Measurements from ENCODE around the gene ELOVL2. TPM values are rescaled to one million over a fixed set of nuclear protein-coding genes. Genes with fewer than 3 reads are reported as not detected.

ELOVL2 gene
- total RNA-seq, 1 donor from 2014 or later: 0.23 TPM

- no peak overlapping the region for H3K27ac ChIP-seq
- H3K4me1 ChIP-seq: no peaks in the 10 kb centered on the region
- H3K36me3 ChIP-seq: no peaks in the 10 kb centered on the region
- ATAC-seq: no peak
- TF ChIP-seq CTCF (IDR thresholded peaks at IDR 0.05): no peak
- intact Hi-C loops (cut with DNase I): no loop called here
- DNase-seq: no peak
- no peaks in the 10 kb centered on the region for H3K27me3 ChIP-seq
- no peaks in the 10 kb centered on the region for H3K9me3 ChIP-seq
- H3K4me3 ChIP-seq: no peak overlapping the region
Measured at GRCh38 chr6:10981409-10981808, 62.7 kb downstream of the ELOVL2 start.

- H3K4me1 ChIP-seq: no peaks in the 10 kb centered on the region
- H3K9me3 ChIP-seq: no peaks in the 10 kb centered on the region
- no peak for ATAC-seq
- no peak overlapping the region for H3K27ac ChIP-seq
- no peak for TF ChIP-seq CTCF (IDR thresholded peaks at IDR 0.05)
- H3K4me3 ChIP-seq: no peak overlapping the region
- no peaks in the 10 kb centered on the region for H3K27me3 ChIP-seq
- H3K36me3 ChIP-seq: no peaks in the 10 kb centered on the region
- intact Hi-C loops (cut with DNase I): no loop called here
- DNase-seq: no peak
Measured at GRCh38 chr6:10979603-10980002, 64.5 kb downstream of the ELOVL2 start.

- TF ChIP-seq CTCF (IDR thresholded peaks at IDR 0.05): no peak
- no peaks in the 10 kb centered on the region for H3K4me1 ChIP-seq
- intact Hi-C loops (cut with DNase I): no loop called here
- no peak overlapping the region for H3K27ac ChIP-seq
- H3K9me3 ChIP-seq: no peaks in the 10 kb centered on the region
- H3K36me3 ChIP-seq: no peaks in the 10 kb centered on the region
- H3K27me3 ChIP-seq: no peaks in the 10 kb centered on the region
- no peak for ATAC-seq
- DNase-seq: no peak
- H3K4me3 ChIP-seq: no peak overlapping the region
Measured at GRCh38 chr6:10977231-10977968, 66.7 kb downstream of the ELOVL2 start.

- intact Hi-C loops (cut with DNase I): no loop called here
- ATAC-seq (no peak), DNase-seq (no peak)
- no peaks in the 10 kb centered on the region for H3K9me3 ChIP-seq
- no peak overlapping the region for H3K27ac ChIP-seq
- H3K27me3 ChIP-seq: no peaks in the 10 kb centered on the region
- H3K4me1 ChIP-seq: no peaks in the 10 kb centered on the region
- no peaks in the 10 kb centered on the region for H3K36me3 ChIP-seq
- TF ChIP-seq CTCF (IDR thresholded peaks at IDR 0.05): no peak
- no peak overlapping the region for H3K4me3 ChIP-seq
Measured at GRCh38 chr6:10976571-10976970, 67.5 kb downstream of the ELOVL2 start.

- intact Hi-C loops (cut with DNase I): no loop called here
- H3K4me3 ChIP-seq: no peak overlapping the region
Measured at GRCh38 chr6:10972196-10972595, 71.9 kb downstream of the ELOVL2 start.

More at GRCh38 chr6:10972196-10972595, 71.9 kb downstream of the ELOVL2 start:
- no peaks in the 10 kb centered on the region for H3K9me3 ChIP-seq
- ATAC-seq (no peak), DNase-seq (no peak)
- TF ChIP-seq CTCF (IDR thresholded peaks at IDR 0.05): no peak
- H3K27ac ChIP-seq: no peak overlapping the region
- H3K4me1 ChIP-seq: no peaks in the 10 kb centered on the region
- H3K36me3 ChIP-seq: no peaks in the 10 kb centered on the region
- no peaks in the 10 kb centered on the region for H3K27me3 ChIP-seq

Measured in upper lobe of right lung (tissue), 1 donor.